ENCODE measurements around the gene AATF.

Gene AATF

GRCh38 chr17:36919407-36919968, 29.3 kb upstream of the AATF start:
- Histone ChIP-seq H3K27ac (ENCODE audit: poor library complexity, severe bottlenecking) (peak overlapping the region; percentile 84), H3K4me3 (ENCODE audit: severe bottlenecking) (no peak overlapping the region), H3K9me3 (ENCODE audit: severe bottlenecking) (no peaks in the 10 kb centered on the region), H3K4me1 (ENCODE audit: insufficient read depth, poor library complexity, severe bottlenecking) (peaks cover 32% of the 10 kb centered on the region), H3K36me3 (ENCODE audit: low read depth) (no peaks in the 10 kb centered on the region), H3K27me3 (ENCODE audit: insufficient read depth, poor library complexity, severe bottlenecking) (no peaks in the 10 kb centered on the region)
- no peak for TF ChIP-seq CTCF (IDR thresholded peaks at IDR 0.05; ENCODE audit: poor library complexity, severe bottlenecking)
- no peak for ATAC-seq (ENCODE audit: low read depth)
- DNase-seq (ENCODE audit: low spot score), result no peak

- Histone ChIP-seq H3K27ac (ENCODE audit: poor library complexity, severe bottlenecking) (peak overlapping the region; percentile 84), H3K27me3 (ENCODE audit: insufficient read depth, poor library complexity, severe bottlenecking) (no peaks in the 10 kb centered on the region), H3K9me3 (ENCODE audit: severe bottlenecking) (no peaks in the 10 kb centered on the region), H3K36me3 (ENCODE audit: low read depth) (no peaks in the 10 kb centered on the region), H3K4me3 (ENCODE audit: severe bottlenecking) (no peak overlapping the region), H3K4me1 (ENCODE audit: insufficient read depth, poor library complexity, severe bottlenecking) (peaks cover 32% of the 10 kb centered on the region)
- no peak for TF ChIP-seq CTCF (IDR thresholded peaks at IDR 0.05; ENCODE audit: poor library complexity, severe bottlenecking)
- no peak for ATAC-seq (ENCODE audit: low read depth)
- no peak for DNase-seq (ENCODE audit: low spot score)
These were observed 28.4 kb upstream of the AATF start for GRCh38 chr17:36920032-36921005.

DNA sequence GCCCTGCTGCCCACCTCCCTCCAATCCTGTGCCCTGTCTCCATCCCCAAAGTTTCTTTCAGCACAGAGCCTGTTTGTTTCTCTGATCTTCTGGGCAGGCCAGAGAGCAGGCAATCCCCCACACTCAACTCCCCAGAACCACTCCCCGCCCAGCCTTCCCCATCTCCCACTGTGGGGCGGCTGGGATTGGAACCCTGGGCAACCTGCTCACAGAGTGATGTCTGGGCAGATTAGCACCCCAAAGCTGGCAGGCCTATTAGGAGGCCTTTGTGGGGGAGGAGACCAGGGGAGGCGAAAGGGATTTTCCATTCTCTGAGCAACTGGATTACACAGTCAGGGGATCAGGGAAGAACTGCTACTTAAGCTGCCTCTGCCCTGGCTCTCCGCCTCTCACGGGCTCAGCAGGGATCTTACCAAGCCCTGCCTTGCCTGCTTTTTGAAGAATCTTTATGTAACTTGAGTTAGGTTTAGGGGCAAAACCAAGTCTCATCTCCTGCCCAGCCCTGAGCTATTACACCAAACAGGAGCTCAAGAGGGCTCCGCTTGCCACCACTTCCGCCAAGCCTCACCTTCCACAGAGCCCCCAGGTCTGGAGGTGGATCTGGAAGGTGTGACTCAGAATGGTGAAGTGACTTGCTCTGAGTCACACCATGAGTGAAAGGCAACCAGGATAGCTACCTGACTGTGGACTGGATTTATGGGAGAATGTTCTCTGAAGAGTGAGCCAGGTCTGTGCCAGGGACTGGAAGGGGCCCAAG, 27.5 kb upstream of the AATF start:
- Histone ChIP-seq H3K27me3 (ENCODE audit: insufficient read depth, poor library complexity, severe bottlenecking) (no peaks in the 10 kb centered on the region), H3K4me3 (ENCODE audit: severe bottlenecking) (no peak overlapping the region), H3K36me3 (ENCODE audit: low read depth) (no peaks in the 10 kb centered on the region), H3K27ac (ENCODE audit: poor library complexity, severe bottlenecking) (peak overlapping the region; percentile 84), H3K4me1 (ENCODE audit: insufficient read depth, poor library complexity, severe bottlenecking) (peaks cover 32% of the 10 kb centered on the region), H3K9me3 (ENCODE audit: severe bottlenecking) (no peaks in the 10 kb centered on the region)
- TF ChIP-seq CTCF (IDR thresholded peaks at IDR 0.05; ENCODE audit: poor library complexity, severe bottlenecking), result no peak
- DNase-seq (ENCODE audit: low spot score) (peak; percentile 91), ATAC-seq (ENCODE audit: low read depth) (peak; percentile 97)

DNA sequence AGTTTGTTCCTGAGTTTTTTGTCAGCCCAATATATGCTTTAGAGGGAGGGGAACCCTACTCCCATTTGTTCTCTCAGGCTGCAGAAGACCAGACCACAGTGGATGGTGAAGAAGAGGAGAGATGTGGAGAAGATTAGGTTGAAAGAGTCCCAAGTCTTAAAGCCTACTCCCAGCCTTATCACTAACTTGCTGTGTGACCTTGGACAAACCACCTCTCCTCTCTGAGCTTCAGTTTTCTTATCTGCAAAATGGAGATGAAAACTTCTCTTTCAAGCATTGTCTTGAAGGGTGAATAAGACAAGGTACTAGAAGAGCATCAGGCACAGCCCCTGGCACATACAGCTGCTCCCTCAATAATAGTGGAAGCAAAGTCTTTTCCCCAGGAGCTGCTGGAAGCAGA, 26.6 kb upstream of the AATF start:
- DNase-seq (ENCODE audit: low spot score) (no peak), ATAC-seq (ENCODE audit: low read depth) (no peak)
- Histone ChIP-seq H3K4me3 (ENCODE audit: severe bottlenecking) (no peak overlapping the region), H3K9me3 (ENCODE audit: severe bottlenecking) (no peaks in the 10 kb centered on the region), H3K36me3 (ENCODE audit: low read depth) (no peaks in the 10 kb centered on the region), H3K4me1 (ENCODE audit: insufficient read depth, poor library complexity, severe bottlenecking) (peaks cover 32% of the 10 kb centered on the region), H3K27ac (ENCODE audit: poor library complexity, severe bottlenecking) (peak overlapping the region; percentile 84), H3K27me3 (ENCODE audit: insufficient read depth, poor library complexity, severe bottlenecking) (no peaks in the 10 kb centered on the region)
- TF ChIP-seq CTCF (IDR thresholded peaks at IDR 0.05; ENCODE audit: poor library complexity, severe bottlenecking), result no peak
